Esophagus muscularis mucosa (tissue), 4 donors: ENCODE measurements around the gene GPR137B. TPM values are rescaled to one million over a fixed set of nuclear protein-coding genes. Genes with fewer than 3 reads are reported as not detected.

Source experiments
- DNase-seq: peaks from one replicate; pipeline ENCODE4 v3.0.0-alpha.2; 2017; ENCODE audit errors: extremely low spot score
- H3K27ac ChIP-seq, 4 donors: fragments of 200-600 bp; sonication (generic); replicated peaks in 1 of 4; 1 replicate in 3 of 4; 2 replicates in 1 of 4; pipeline ENCODE4 v1.5.1; 2016 to 2019; ENCODE audit warnings: mild to moderate bottlenecking in 1 of 4
- H3K27me3 ChIP-seq, 4 donors: fragments of 200-600 bp; sonication (generic); one replicate each; pipeline versions ENCODE4 v1.5.1 to v1.6.0; 2016 to 2019
- H3K36me3 ChIP-seq, 4 donors: fragments of 200-600 bp; sonication (generic); one replicate each; pipeline ENCODE4 v1.5.1; 2016 to 2019
- H3K4me1 ChIP-seq, 4 donors: fragments of 200-600 bp; sonication (generic); one replicate each; pipeline ENCODE4 v1.5.1; 2016 to 2019
- H3K4me3 ChIP-seq, 4 donors: fragments of 200-600 bp; sonication (generic); 1 replicate in 2 of 4; 2 replicates in 2 of 4; pipeline ENCODE4 v1.5.1; 2016 to 2019; ENCODE audit warnings: mild to moderate bottlenecking in 4 of 4, moderate library complexity in 1 of 4
- H3K9me3 ChIP-seq, 4 donors: fragments of 200-600 bp; sonication (generic); 1 replicate in 3 of 4; 2 replicates in 1 of 4; pipeline ENCODE4 v1.5.1; 2016 to 2019
- CTCF ChIP-seq, 3 experiments: fragments of 200-600 bp in 2 of 3; fragments of 450-650 bp in 1 of 3; sonication (generic) in 2 of 3; IDR thresholded peaks; one replicate each; pipeline ENCODE4 v1.5.1; 2017 to 2019; ENCODE audit warnings: antibody characterized with exemption in 3 of 3, mild to moderate bottlenecking in 2 of 3, moderate library complexity in 1 of 3
- EP300 ChIP-seq: sonication (generic); formaldehyde crosslinking; IDR thresholded peaks from one replicate; pipeline ENCODE4 v1.6.1; 2017; ENCODE audit warnings: antibody characterized with exemption
- POLR2A ChIP-seq: fragments of 450-650 bp; IDR thresholded peaks from one replicate; pipeline ENCODE4 v1.6.1; 2017; ENCODE audit warnings: antibody characterized with exemption, moderate library complexity, mild to moderate bottlenecking, low read depth
- POLR2AphosphoS5 ChIP-seq, 2 donors: sonication (generic); formaldehyde crosslinking; IDR thresholded peaks; one replicate each; pipeline ENCODE4 v1.6.1; 2017; ENCODE audit warnings: antibody characterized with exemption in 2 of 2
- WGBS: methylation state at CpG from one replicate; pipeline ENCODE4 v1.1.5; 2018; 5-methylcytosine and 5-hydroxymethylcytosine counted together
- intact Hi-C: fragments of 100-400 bp; cut with DNase I; formaldehyde crosslinking; loops from one replicate; pipeline ENCODE4 v1.15.1; 2023
- total RNA-seq, 4 donors: library from RNA; depleted of rRNA; stranded (reverse); fragments of >200 nt; gene quantifications; one replicate each; pipeline versions ENCODE4 v1.1.0 to v1.2.1, GENCODE V29; 2016

GPR137B gene
- total RNA-seq, 4 donors from 2014 or later, result 14.5 to 21.3 (median 15.7) TPM

- no peaks in the 10 kb centered on the region for H3K9me3 ChIP-seq
- H3K27me3 ChIP-seq, result no peaks in the 10 kb centered on the region
- TF ChIP-seq POLR2AphosphoS5 (IDR thresholded peaks at IDR 0.05) (no peak), CTCF (IDR thresholded peaks at IDR 0.05) (no peak), EP300 (no peak), POLR2A (no peak)
- peaks cover 0 to 30% (median 5%) of the 10 kb centered on the region in 4 donors for H3K36me3 ChIP-seq
- 77% methylated on average over 2 of the region's 2 CpGs for WGBS
- no peak overlapping the region for H3K27ac ChIP-seq
- intact Hi-C loops, result no loop called here
- no peak for DNase-seq
- H3K4me3 ChIP-seq, result no peak overlapping the region
- peaks cover 0 to 6% (median 0%) of the 10 kb centered on the region in 4 donors for H3K4me1 ChIP-seq
Measured at GRCh38 chr1:236209185-236209584, 66.8 kb downstream of the GPR137B start.

- Histone ChIP-seq H3K4me3 (no peak overlapping the region), H3K27ac (no peak overlapping the region), H3K36me3 (peaks cover 0 to 35% (median 5%) of the 10 kb centered on the region in 4 donors), H3K27me3 (no peaks in the 10 kb centered on the region), H3K9me3 (no peaks in the 10 kb centered on the region), H3K4me1 (peaks cover 0 to 6% (median 0%) of the 10 kb centered on the region in 4 donors)
- intact Hi-C loops, result no loop called here
- TF ChIP-seq CTCF (IDR thresholded peaks at IDR 0.05) (no peak), POLR2AphosphoS5 (IDR thresholded peaks at IDR 0.05) (no peak), EP300 (no peak), POLR2A (no peak)
- no peak for DNase-seq
Measured at GRCh38 chr1:236209713-236210112, 67.4 kb downstream of the GPR137B start.

GRCh38 chr1:236211815-236212214 is 69.5 kb downstream of the GPR137B start:
- Histone ChIP-seq H3K27ac (no peak overlapping the region), H3K9me3 (no peaks in the 10 kb centered on the region), H3K27me3 (no peaks in the 10 kb centered on the region), H3K4me3 (no peak overlapping the region), H3K4me1 (no peaks in the 10 kb centered on the region), H3K36me3 (peaks cover 0 to 30% (median 1%) of the 10 kb centered on the region in 4 donors)
- TF ChIP-seq POLR2A, result no peak
- no peak for TF ChIP-seq POLR2AphosphoS5 (IDR thresholded peaks at IDR 0.05)
- no peak for TF ChIP-seq CTCF (IDR thresholded peaks at IDR 0.05)
- TF ChIP-seq EP300, result no peak
- intact Hi-C loops, result no loop called here
- DNase-seq, result no peak
- 98% methylated on average over 4 of the region's 5 CpGs for WGBS

GRCh38 chr1:236213534-236213933 is 71.2 kb downstream of the GPR137B start:
- Histone ChIP-seq H3K4me3 (no peak overlapping the region), H3K4me1 (no peaks in the 10 kb centered on the region), H3K9me3 (no peaks in the 10 kb centered on the region), H3K27ac (no peak overlapping the region), H3K27me3 (no peaks in the 10 kb centered on the region), H3K36me3 (peaks cover 0 to 36% (median 0%) of the 10 kb centered on the region in 4 donors)
- TF ChIP-seq CTCF (IDR thresholded peaks at IDR 0.05), result no peak
- no peak for TF ChIP-seq EP300
- TF ChIP-seq POLR2AphosphoS5 (IDR thresholded peaks at IDR 0.05), result no peak
- TF ChIP-seq POLR2A, result no peak
- intact Hi-C loops, result no loop called here
- 92% methylated on average over 3 of the region's 3 CpGs for WGBS
- no peak for DNase-seq

GRCh38 chr1:236214761-236215160 is 72.4 kb downstream of the GPR137B start:
- Histone ChIP-seq H3K4me3 (no peak overlapping the region), H3K4me1 (no peaks in the 10 kb centered on the region), H3K9me3 (no peaks in the 10 kb centered on the region), H3K36me3 (peaks cover 0 to 33% (median 0%) of the 10 kb centered on the region in 4 donors), H3K27ac (no peak overlapping the region), H3K27me3 (no peaks in the 10 kb centered on the region)
- no peak for DNase-seq
- intact Hi-C loops, result no loop called here
- no peak for TF ChIP-seq CTCF (IDR thresholded peaks at IDR 0.05)
- TF ChIP-seq EP300, result no peak
- no peak for TF ChIP-seq POLR2A
- no peak for TF ChIP-seq POLR2AphosphoS5 (IDR thresholded peaks at IDR 0.05)
- 82% methylated on average over 1 of the region's 1 CpG for WGBS
